Neural crest cell (in vitro differentiated cells): ENCODE results near the gene EFHD1. TPM values are rescaled to one million over a fixed set of nuclear protein-coding genes. Genes with fewer than 3 reads are reported as not detected.

ENCODE experiments used
- DNase-seq: peaks from one replicate; pipeline ENCODE4 v3.0.0; 2021; ENCODE audit warnings: low read depth, mixed read lengths, low spot score
- H3K27ac Mint-ChIP-seq: one replicate; pipeline ENCODE4 v1.8.0; 2021; ENCODE audit warnings: mild to moderate bottlenecking, mixed read lengths; ENCODE audit not compliant: unreplicated experiment
- H3K27me3 Mint-ChIP-seq: 2 replicates; pipeline ENCODE4 v1.8.0; 2021; ENCODE audit warnings: low read depth, mild to moderate bottlenecking, mixed read lengths
- H3K36me3 Mint-ChIP-seq: 2 replicates; pipeline ENCODE4 v1.8.0; 2021; ENCODE audit warnings: low read depth, mild to moderate bottlenecking, mixed read lengths
- H3K4me1 Mint-ChIP-seq: 2 replicates; pipeline ENCODE4 v1.8.0; 2021; ENCODE audit warnings: mixed read lengths
- H3K4me3 Mint-ChIP-seq: one replicate; pipeline ENCODE4 v1.8.0; 2021; ENCODE audit warnings: mild to moderate bottlenecking, mixed read lengths
- H3K9me3 Mint-ChIP-seq: 2 replicates; pipeline ENCODE4 v1.8.0; 2021; ENCODE audit warnings: mixed read lengths
- CTCF ChIP-seq: fragments of 200-600 bp; sonication (generic); conservative IDR thresholded peaks from 2 replicates; pipeline ENCODE4 v1.5.0; 2021; ENCODE audit warnings: antibody characterized with exemption, mild to moderate bottlenecking
- total RNA-seq: library from RNA; stranded (reverse); gene quantifications from 2 replicates; pipeline ENCODE4 v1.2.1, GENCODE V29; 2021

The EFHD1 gene
- total RNA-seq, 1 donor from 2014 or later = 4.1 TPM

- no peak for DNase-seq
- peaks cover 37% of the 10 kb centered on the region for H3K4me1 Mint-ChIP-seq
- no peak for TF ChIP-seq CTCF
- peak overlapping the region; percentile 96 for H3K4me3 Mint-ChIP-seq
- H3K27ac Mint-ChIP-seq = peak overlapping the region; percentile 93
- peaks cover 5% of the 10 kb centered on the region for H3K9me3 Mint-ChIP-seq
- H3K27me3 Mint-ChIP-seq = peaks cover 10% of the 10 kb centered on the region
- H3K36me3 Mint-ChIP-seq = peaks cover 4% of the 10 kb centered on the region
Measured at GRCh38 chr2:232697807-232698110, 64.4 kb downstream of the EFHD1 start.

GRCh38 chr2:232698556-232699091 is 65.2 kb downstream of the EFHD1 start:
- Mint-ChIP-seq H3K27ac (peak overlapping the region; percentile 16), H3K36me3 (peaks cover 5% of the 10 kb centered on the region), H3K4me1 (peaks cover 38% of the 10 kb centered on the region), H3K4me3 (peak overlapping the region; percentile 96), H3K9me3 (peaks cover 5% of the 10 kb centered on the region), H3K27me3 (peaks cover 4% of the 10 kb centered on the region)
- no peak for DNase-seq
- TF ChIP-seq CTCF = no peak

- peaks cover 7% of the 10 kb centered on the region for H3K9me3 Mint-ChIP-seq
- H3K27ac Mint-ChIP-seq = peak overlapping the region; percentile 16
- H3K4me1 Mint-ChIP-seq = peaks cover 41% of the 10 kb centered on the region
- H3K4me3 Mint-ChIP-seq = peak overlapping the region; percentile 96
- TF ChIP-seq CTCF = no peak
- peaks cover 4% of the 10 kb centered on the region for H3K27me3 Mint-ChIP-seq
- peaks cover 10% of the 10 kb centered on the region for H3K36me3 Mint-ChIP-seq
- DNase-seq = no peak
Measured at GRCh38 chr2:232699110-232699509, 65.7 kb downstream of the EFHD1 start.

GRCh38 chr2:232700154-232700553 is 66.8 kb downstream of the EFHD1 start:
- no peak overlapping the region for H3K27ac Mint-ChIP-seq
- H3K4me1 Mint-ChIP-seq = peaks cover 41% of the 10 kb centered on the region
- H3K36me3 Mint-ChIP-seq = peaks cover 15% of the 10 kb centered on the region
- no peak for DNase-seq
- TF ChIP-seq CTCF = no peak
- H3K27me3 Mint-ChIP-seq = no peaks in the 10 kb centered on the region
- H3K9me3 Mint-ChIP-seq = peaks cover 3% of the 10 kb centered on the region
- H3K4me3 Mint-ChIP-seq = peak overlapping the region; percentile 96

- no peak overlapping the region for H3K27ac Mint-ChIP-seq
- peaks cover 25% of the 10 kb centered on the region for H3K36me3 Mint-ChIP-seq
- TF ChIP-seq CTCF = no peak
- no peaks in the 10 kb centered on the region for H3K27me3 Mint-ChIP-seq
- DNase-seq = no peak
- H3K4me1 Mint-ChIP-seq = peaks cover 16% of the 10 kb centered on the region
- H3K4me3 Mint-ChIP-seq = no peak overlapping the region
- peaks cover 3% of the 10 kb centered on the region for H3K9me3 Mint-ChIP-seq
Measured at GRCh38 chr2:232707076-232707475, 73.7 kb downstream of the EFHD1 start.

- no peak for TF ChIP-seq CTCF
- no peak for DNase-seq
- no peak overlapping the region for H3K27ac Mint-ChIP-seq
Measured at GRCh38 chr2:232713505-232713904, 80.1 kb downstream of the EFHD1 start.

More at GRCh38 chr2:232713505-232713904, 80.1 kb downstream of the EFHD1 start:
- peaks cover 1% of the 10 kb centered on the region for H3K9me3 Mint-ChIP-seq
- H3K4me3 Mint-ChIP-seq = no peak overlapping the region
- peaks cover 25% of the 10 kb centered on the region for H3K36me3 Mint-ChIP-seq
- no peaks in the 10 kb centered on the region for H3K27me3 Mint-ChIP-seq
- peaks cover 22% of the 10 kb centered on the region for H3K4me1 Mint-ChIP-seq
